Measurements from ENCODE around the gene FXYD4. TPM values are rescaled to one million over a fixed set of nuclear protein-coding genes. Genes with fewer than 3 reads are reported as not detected.
A peak's percentile ranks its signal among the peaks of the same experiment; 100 is the strongest.

Gene FXYD4
- total RNA-seq, 1 experiment from 2014 or later: not detected

DNA sequence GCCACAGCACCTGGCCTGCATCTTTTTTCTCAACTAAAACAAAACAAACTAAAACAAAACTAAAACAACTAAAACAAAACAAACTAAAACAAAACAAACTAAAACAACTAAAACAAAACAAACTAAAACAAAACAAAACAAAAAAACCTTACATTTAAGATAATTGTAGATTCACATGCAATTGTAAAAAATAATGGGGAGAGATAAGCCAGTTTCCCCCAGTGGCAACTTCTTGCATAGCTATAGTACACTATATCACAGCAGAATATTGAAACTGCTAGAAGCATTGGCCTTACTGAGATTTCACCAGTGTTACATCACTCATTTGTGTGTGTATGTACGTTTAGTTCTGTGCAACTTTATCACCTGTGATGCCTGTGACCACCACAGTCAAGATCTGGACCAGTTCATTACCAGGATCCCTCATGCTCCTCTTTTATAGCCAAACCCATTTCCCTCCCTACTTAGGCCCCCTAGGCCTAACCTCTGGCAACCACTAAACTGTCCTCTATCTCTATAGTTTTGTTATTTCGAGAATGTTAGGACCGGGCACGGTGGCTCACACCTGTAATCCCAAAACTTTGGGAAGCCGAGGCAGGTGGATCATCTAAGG is 9.3 kb downstream of the FXYD4 start:
- intact Hi-C loops (cut with micrococcal nuclease): no loop called here
- H3K4me3 Mint-ChIP-seq (ENCODE audit: unreplicated experiment): no peak overlapping the region

GRCh38 chr10:43383204-43383971 is 12.0 kb downstream of the FXYD4 start:
- Mint-ChIP-seq H3K4me3 (ENCODE audit: unreplicated experiment) (no peak overlapping the region), H3K27me3 (ENCODE audit: insufficient read depth, unreplicated experiment) (no peaks in the 10 kb centered on the region), H3K27ac (ENCODE audit: low read depth, unreplicated experiment) (no peak overlapping the region), H3K36me3 (ENCODE audit: insufficient read depth, unreplicated experiment) (peaks cover 61% of the 10 kb centered on the region), H3K4me1 (ENCODE audit: insufficient read depth, unreplicated experiment) (peaks cover 15% of the 10 kb centered on the region), H3K9me3 (ENCODE audit: unreplicated experiment) (no peaks in the 10 kb centered on the region)
- ChIA-PET CTCF (interaction anchor here (0.6 to 1.2 kb wide), 3 partner anchors 24 to 91 kb away, joined by 3 to 8 read pairs (median 4); no protein-coding TSS in a partner anchor), POLR2A (interaction anchor here (0.6 to 4.8 kb wide), 6 partner anchors 12 to 350 kb away, joined by 3 to 30 read pairs (median 4); partner anchors contain the start of gene HNRNPF)
- intact Hi-C loops (cut with micrococcal nuclease): no loop called here
- no peak for TF ChIP-seq CTCF (IDR thresholded peaks at IDR 0.05; ENCODE audit: unreplicated experiment)
- no peak for DNase-seq (ENCODE audit: unreplicated experiment)
- no TSS peak for BruUV-seq (replicated peaks)

More for the DNA sequence above, 9.3 kb downstream of the FXYD4 start:
- Mint-ChIP-seq H3K27ac (ENCODE audit: low read depth, unreplicated experiment) (peak overlapping the region; percentile 78), H3K36me3 (ENCODE audit: insufficient read depth, unreplicated experiment) (peaks cover 35% of the 10 kb centered on the region), H3K4me1 (ENCODE audit: insufficient read depth, unreplicated experiment) (peaks cover 7% of the 10 kb centered on the region), H3K9me3 (ENCODE audit: unreplicated experiment) (no peaks in the 10 kb centered on the region), H3K27me3 (ENCODE audit: insufficient read depth, unreplicated experiment) (no peaks in the 10 kb centered on the region)
- POLR2A ChIA-PET: interaction anchor here (1.0 kb wide), 1 partner anchor 16 kb away, joined by 3 read pairs; no protein-coding TSS in a partner anchor
- BruUV-seq (replicated peaks): no TSS peak
- DNase-seq (ENCODE audit: unreplicated experiment): no peak
- TF ChIP-seq CTCF (IDR thresholded peaks at IDR 0.05; ENCODE audit: unreplicated experiment): no peak
- CTCF ChIA-PET: interaction anchor here (0.6 to 1.5 kb wide), 5 partner anchors 24 to 112 kb away, joined by 3 to 4 read pairs (median 3); no protein-coding TSS in a partner anchor

DNA sequence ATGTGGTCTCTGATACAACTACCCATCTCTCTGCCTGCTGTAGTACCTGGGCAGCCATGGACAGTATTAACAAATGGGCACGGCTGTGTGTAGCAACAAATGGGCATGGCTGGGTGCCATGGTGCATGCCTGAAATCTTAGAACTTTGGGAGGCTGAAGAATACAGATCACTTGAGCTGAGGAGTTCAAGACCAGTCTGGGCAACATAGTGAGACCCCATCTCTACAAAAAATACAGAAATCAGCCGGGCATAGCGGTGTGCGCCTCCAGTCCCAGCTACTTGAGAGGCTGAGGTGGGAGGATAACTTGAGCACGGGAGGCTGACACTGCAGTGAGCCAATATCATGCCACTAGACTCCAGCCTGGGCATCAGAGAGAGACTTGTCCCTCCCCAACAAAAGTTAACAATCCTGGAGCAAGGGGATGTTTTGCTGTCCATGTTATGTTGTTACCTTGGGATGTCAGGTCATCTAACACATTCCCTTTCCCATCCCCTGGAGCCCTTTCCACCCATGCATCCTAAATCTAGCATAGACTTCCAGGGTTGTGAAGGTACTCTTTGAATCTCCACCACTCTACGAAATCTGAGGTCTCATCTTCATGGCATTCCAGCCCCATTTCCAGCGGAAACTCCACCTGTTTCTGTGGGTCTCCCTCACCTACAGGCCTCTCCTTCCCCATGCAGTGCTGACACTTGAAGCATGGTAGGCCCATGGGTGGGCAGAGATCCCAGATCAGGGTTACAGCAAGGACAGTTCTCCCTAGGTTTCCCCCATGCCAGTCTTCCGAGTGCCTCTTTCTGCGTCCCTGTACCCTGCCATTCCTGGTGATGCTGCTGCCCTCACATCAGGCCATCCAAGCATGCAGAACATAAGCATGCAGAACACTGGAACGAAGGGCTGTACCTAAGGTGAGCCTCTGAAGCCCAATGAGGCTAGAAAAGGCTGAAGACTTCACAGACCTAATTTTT is 13.1 kb downstream of the FXYD4 start:
- intact Hi-C loops (cut with micrococcal nuclease): no loop called here
- peaks cover 73% of the 10 kb centered on the region for H3K36me3 Mint-ChIP-seq (ENCODE audit: insufficient read depth, unreplicated experiment)
- POLR2A ChIA-PET: interaction anchor here (0.6 to 4.8 kb wide), 4 partner anchors 10 to 36 kb away, joined by 3 to 30 read pairs (median 4); partner anchors contain the start of gene HNRNPF
- BruUV-seq (replicated peaks): no TSS peak
- no peak overlapping the region for H3K4me3 Mint-ChIP-seq (ENCODE audit: unreplicated experiment)
- peaks cover 19% of the 10 kb centered on the region for H3K4me1 Mint-ChIP-seq (ENCODE audit: insufficient read depth, unreplicated experiment)
- DNase-seq (ENCODE audit: unreplicated experiment): no peak
- no peaks in the 10 kb centered on the region for H3K27me3 Mint-ChIP-seq (ENCODE audit: insufficient read depth, unreplicated experiment)
- CTCF ChIA-PET: interaction anchor here (0.6 to 1.7 kb wide), 5 partner anchors 8 to 1689 kb away, joined by 3 to 8 read pairs (median 3); no protein-coding TSS in a partner anchor
- TF ChIP-seq CTCF (IDR thresholded peaks at IDR 0.05; ENCODE audit: unreplicated experiment): no peak
- no peak overlapping the region for H3K27ac Mint-ChIP-seq (ENCODE audit: low read depth, unreplicated experiment)
- no peaks in the 10 kb centered on the region for H3K9me3 Mint-ChIP-seq (ENCODE audit: unreplicated experiment)

All from MCF 10A (cell line).